Measurements from ENCODE around the gene LBH.

LBH gene

DNA sequence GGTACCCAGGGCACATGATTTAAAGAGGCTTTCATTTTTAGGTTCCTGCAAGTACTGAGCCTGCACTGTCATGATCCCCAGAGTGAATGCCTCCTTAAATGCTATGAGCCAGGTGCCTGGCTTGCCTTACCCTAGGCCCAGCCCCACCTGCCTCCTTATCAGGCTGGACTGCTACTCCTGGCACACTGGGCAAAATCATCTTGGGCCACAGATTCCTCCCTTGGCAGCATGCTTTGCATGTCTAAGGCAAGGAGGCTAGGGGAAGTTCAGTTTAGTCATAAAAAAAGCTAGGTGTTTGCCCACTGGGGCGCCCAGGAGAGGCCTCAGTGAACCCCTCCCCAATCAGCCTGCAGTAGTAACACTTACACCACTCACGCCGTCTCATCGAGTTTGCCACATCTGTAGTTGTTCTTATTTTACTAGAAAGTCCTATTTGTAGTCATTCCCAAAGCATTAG lies 45.1 kb downstream of the LBH start:
- Histone ChIP-seq H3K9ac (no peak overlapping the region), H3K27ac (no peak overlapping the region), H3K27me3 (ENCODE audit: control insufficient read depth, insufficient read depth, low read length) (no peaks in the 10 kb centered on the region), H3K4me1 (no peaks in the 10 kb centered on the region), H3K36me3 (ENCODE audit: control insufficient read depth, insufficient read depth, low read length) (no peaks in the 10 kb centered on the region), H3K4me3 (ENCODE audit: low read depth, low read length) (no peak overlapping the region), H2AFZ (no peak overlapping the region), H3K9me3 (ENCODE audit: control insufficient read depth, low read length) (no peaks in the 10 kb centered on the region), H3K79me2 (no peaks in the 10 kb centered on the region), H3K4me2 (ENCODE audit: low read length) (no peak overlapping the region)
- TF ChIP-seq, protein P1, sequence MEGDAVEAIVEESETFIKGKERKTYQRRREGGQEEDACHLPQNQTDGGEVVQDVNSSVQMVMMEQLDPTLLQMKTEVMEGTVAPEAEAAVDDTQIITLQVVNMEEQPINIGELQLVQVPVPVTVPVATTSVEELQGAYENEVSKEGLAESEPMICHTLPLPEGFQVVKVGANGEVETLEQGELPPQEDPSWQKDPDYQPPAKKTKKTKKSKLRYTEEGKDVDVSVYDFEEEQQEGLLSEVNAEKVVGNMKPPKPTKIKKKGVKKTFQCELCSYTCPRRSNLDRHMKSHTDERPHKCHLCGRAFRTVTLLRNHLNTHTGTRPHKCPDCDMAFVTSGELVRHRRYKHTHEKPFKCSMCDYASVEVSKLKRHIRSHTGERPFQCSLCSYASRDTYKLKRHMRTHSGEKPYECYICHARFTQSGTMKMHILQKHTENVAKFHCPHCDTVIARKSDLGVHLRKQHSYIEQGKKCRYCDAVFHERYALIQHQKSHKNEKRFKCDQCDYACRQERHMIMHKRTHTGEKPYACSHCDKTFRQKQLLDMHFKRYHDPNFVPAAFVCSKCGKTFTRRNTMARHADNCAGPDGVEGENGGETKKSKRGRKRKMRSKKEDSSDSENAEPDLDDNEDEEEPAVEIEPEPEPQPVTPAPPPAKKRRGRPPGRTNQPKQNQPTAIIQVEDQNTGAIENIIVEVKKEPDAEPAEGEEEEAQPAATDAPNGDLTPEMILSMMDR (IDR thresholded peaks at IDR 0.05) = no peak

DNA sequence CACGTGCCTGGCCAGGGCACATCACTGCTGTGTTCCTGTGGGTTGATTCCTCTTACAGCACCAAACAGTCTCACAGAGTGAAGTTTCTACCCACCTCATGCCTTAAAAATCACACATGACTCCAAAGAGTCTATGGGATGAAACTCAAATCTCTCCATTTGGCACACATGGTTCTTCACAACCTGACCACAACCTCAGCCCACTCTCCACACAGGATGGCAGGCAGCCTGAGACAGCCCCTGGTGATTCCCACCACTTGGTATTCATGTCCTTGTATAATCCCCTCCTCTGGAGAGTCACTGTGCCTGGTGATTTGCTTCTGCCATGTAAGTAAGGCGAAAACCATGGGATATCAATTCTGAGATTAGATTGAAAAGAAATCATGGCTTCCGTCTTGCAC lies 46.2 kb downstream of the LBH start:
- Histone ChIP-seq H3K4me1 (no peaks in the 10 kb centered on the region), H3K4me3 (ENCODE audit: low read depth, low read length) (no peak overlapping the region), H3K79me2 (no peaks in the 10 kb centered on the region), H3K36me3 (ENCODE audit: control insufficient read depth, insufficient read depth, low read length) (no peaks in the 10 kb centered on the region), H3K4me2 (ENCODE audit: low read length) (no peak overlapping the region), H3K9me3 (ENCODE audit: control insufficient read depth, low read length) (no peaks in the 10 kb centered on the region), H2AFZ (no peak overlapping the region), H3K27me3 (ENCODE audit: control insufficient read depth, insufficient read depth, low read length) (no peaks in the 10 kb centered on the region), H3K27ac (no peak overlapping the region), H3K9ac (no peak overlapping the region)
- TF ChIP-seq, protein P1 (IDR thresholded peaks at IDR 0.05) = no peak

DNA sequence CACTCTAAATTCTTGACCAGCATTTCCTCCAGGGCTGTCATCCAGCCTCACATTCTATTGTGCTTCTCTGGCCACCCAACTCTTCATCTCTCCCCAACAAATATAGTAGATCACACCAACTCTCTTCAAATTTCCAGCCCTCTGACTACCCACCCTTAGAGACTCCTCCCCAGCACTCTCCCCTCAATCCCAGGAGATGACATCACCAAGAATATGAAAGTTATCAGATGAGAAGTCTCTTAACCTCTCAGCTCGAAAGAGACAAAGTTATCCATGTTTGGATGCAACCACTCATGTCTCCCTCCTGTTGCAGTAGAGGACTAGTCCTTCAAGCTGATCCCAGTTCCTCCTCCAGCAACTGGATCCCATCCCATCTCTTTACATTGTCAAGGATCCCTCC lies 47.1 kb downstream of the LBH start:
- H2AFZ ChIP-seq = no peak overlapping the region
- H3K4me2 ChIP-seq (ENCODE audit: low read length) = no peak overlapping the region
- no peak overlapping the region for H3K4me3 ChIP-seq (ENCODE audit: low read depth, low read length)
- TF ChIP-seq, protein P1 (IDR thresholded peaks at IDR 0.05) = no peak
- no peaks in the 10 kb centered on the region for H3K27me3 ChIP-seq (ENCODE audit: control insufficient read depth, insufficient read depth, low read length)
- H3K79me2 ChIP-seq = no peaks in the 10 kb centered on the region
- no peaks in the 10 kb centered on the region for H3K36me3 ChIP-seq (ENCODE audit: control insufficient read depth, insufficient read depth, low read length)
- no peak overlapping the region for H3K27ac ChIP-seq
- H3K9me3 ChIP-seq (ENCODE audit: control insufficient read depth, low read length) = no peaks in the 10 kb centered on the region
- H3K9ac ChIP-seq = no peak overlapping the region
- H3K4me1 ChIP-seq = no peaks in the 10 kb centered on the region

DNA sequence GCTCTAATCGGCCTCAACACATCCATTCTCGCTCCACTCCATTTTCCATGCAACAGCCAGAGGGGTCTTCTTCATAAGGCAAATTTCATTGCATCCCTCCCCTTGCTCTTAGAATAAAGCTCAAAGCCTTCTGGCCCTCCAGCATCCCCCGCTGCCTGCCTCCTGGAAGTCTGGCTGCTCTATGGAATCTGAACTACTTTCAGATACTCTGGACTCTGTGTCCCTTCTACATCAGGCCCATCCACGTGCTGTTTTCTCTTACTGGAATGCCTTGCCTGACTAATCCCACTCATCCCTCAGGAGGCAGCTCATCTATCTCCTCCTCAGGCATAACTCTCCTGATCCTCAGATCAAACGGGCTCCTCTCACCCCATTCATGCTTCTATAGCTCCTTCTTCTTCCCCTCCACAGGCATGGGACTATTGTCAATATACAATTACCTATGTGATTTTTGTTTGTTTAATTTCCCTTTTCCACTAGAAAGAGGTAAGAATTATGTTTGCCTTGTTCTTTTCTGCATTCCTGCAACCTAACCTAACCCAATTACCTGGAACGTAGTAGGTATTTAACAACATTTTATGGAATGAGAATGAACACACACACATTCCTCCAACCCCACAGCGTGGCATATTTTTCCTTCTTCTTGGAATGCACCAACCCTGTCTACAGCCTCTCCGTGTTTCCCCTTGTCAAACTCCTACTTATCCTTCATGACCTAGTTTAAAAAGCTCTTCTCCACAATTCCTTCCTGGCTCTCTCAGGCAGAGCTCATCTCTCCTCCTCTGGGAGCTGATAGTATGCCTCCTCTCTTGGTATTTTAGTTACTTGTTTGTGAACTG lies 49.5 kb downstream of the LBH start:
- no peak overlapping the region for H3K4me2 ChIP-seq (ENCODE audit: low read length)
- H3K9me3 ChIP-seq (ENCODE audit: control insufficient read depth, low read length) = no peaks in the 10 kb centered on the region
- no peak overlapping the region for H2AFZ ChIP-seq
- H3K27me3 ChIP-seq (ENCODE audit: control insufficient read depth, insufficient read depth, low read length) = no peaks in the 10 kb centered on the region
- H3K79me2 ChIP-seq = no peaks in the 10 kb centered on the region
- no peaks in the 10 kb centered on the region for H3K36me3 ChIP-seq (ENCODE audit: control insufficient read depth, insufficient read depth, low read length)
- H3K9ac ChIP-seq = no peak overlapping the region
- TF ChIP-seq, protein P1 (IDR thresholded peaks at IDR 0.05) = no peak
- H3K27ac ChIP-seq = no peak overlapping the region
- H3K4me1 ChIP-seq = no peaks in the 10 kb centered on the region
- no peak overlapping the region for H3K4me3 ChIP-seq (ENCODE audit: low read depth, low read length)

DNA sequence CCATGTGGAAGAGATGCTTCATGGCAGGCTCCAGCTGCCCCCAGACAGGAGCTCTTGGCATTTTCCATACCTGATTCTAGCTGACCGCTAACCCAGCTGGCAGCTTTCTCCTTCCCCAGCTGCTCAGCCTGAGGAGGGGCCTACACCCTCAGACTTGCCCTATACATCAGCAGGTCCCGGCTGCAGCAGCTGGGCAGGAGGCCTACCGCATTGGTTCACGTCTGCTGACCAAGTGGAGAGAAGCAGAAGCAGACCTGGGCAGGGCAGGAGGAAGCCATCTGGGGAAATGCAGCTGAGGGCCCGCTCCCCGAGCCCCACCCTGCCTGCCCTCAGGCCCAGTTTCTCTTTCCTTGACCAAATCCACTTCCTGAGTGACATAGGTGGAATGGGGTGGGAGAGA lies 50.7 kb downstream of the LBH start:
- H3K9ac ChIP-seq = no peak overlapping the region
- TF ChIP-seq, protein P1 (IDR thresholded peaks at IDR 0.05) = no peak
- H3K4me1 ChIP-seq = no peaks in the 10 kb centered on the region
- H3K9me3 ChIP-seq (ENCODE audit: control insufficient read depth, low read length) = no peaks in the 10 kb centered on the region
- H3K79me2 ChIP-seq = no peaks in the 10 kb centered on the region
- H3K36me3 ChIP-seq (ENCODE audit: control insufficient read depth, insufficient read depth, low read length) = no peaks in the 10 kb centered on the region
- H3K27me3 ChIP-seq (ENCODE audit: control insufficient read depth, insufficient read depth, low read length) = no peaks in the 10 kb centered on the region
- H3K4me2 ChIP-seq (ENCODE audit: low read length) = no peak overlapping the region
- no peak overlapping the region for H2AFZ ChIP-seq
- no peak overlapping the region for H3K4me3 ChIP-seq (ENCODE audit: low read depth, low read length)
- H3K27ac ChIP-seq = no peak overlapping the region

Measured in parathyroid adenoma (tissue), 2 donors.